ENCODE data around the gene CALHM2. TPM values are rescaled to one million over a fixed set of nuclear protein-coding genes. Genes with fewer than 3 reads are reported as not detected.

The CALHM2 gene
- total RNA-seq, 1 donor: 54.6 TPM

DNA sequence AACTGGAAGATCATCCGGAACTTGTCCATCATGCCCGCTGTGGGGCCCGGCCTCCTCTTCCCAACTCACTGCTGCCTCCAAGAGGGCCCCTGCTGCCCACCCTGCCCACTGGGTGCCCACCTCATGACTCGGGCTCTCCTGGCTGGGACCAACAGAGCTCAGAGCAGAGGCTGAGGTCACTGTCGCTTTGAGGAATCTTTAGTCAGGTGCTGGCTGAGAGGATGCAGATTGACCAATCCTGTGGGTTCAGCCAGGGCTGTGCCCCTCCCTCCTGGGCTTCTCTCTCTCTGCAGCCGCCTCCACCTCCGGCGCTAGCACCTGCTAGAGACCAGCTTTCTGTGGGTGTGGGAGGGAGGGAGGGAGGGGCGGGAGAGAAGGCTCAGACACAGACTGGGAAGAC is 6.5 kb upstream of the CALHM2 start, which contains the start of gene CALHM1:
Gene CALHM1 (minus strand): TSS at position 181 of the 400 bp plus-strand sequence. CDS start 149 bp downstream, at position 32.
- Histone ChIP-seq H3K27me3 (ENCODE audit: insufficient read depth, low read length) (no peaks in the 10 kb centered on the region), H3K4me3 (ENCODE audit: insufficient read depth, low read length) (no peak within 1 kb of the TSS), H3K27ac (ENCODE audit: low read depth, low read length) (no peak within 1 kb of the TSS), H3K4me2 (ENCODE audit: insufficient read depth, low read length) (no peak within 1 kb of the TSS), H3K36me3 (ENCODE audit: insufficient read depth, low read length) (no peaks in the 10 kb centered on the region), H3K9me3 (ENCODE audit: low read depth, low read length) (no peaks in the 10 kb centered on the region), H4K20me1 (ENCODE audit: insufficient read depth, low read length) (no peaks in the 10 kb centered on the region), H2AFZ (ENCODE audit: low read length) (no peak within 1 kb of the TSS), H3K4me1 (ENCODE audit: insufficient read depth, low read length) (no peaks in the 10 kb centered on the region), H3K79me2 (ENCODE audit: insufficient read depth, low read length) (no peaks in the 10 kb centered on the region)
- TF ChIP-seq CTCF (IDR thresholded peaks at IDR 0.05; ENCODE audit: extremely low read depth, low read depth, low read length): no peak
- peak; percentile 83 for DNase-seq (ENCODE audit: insufficient read length, low spot score, missing footprints)

DNA sequence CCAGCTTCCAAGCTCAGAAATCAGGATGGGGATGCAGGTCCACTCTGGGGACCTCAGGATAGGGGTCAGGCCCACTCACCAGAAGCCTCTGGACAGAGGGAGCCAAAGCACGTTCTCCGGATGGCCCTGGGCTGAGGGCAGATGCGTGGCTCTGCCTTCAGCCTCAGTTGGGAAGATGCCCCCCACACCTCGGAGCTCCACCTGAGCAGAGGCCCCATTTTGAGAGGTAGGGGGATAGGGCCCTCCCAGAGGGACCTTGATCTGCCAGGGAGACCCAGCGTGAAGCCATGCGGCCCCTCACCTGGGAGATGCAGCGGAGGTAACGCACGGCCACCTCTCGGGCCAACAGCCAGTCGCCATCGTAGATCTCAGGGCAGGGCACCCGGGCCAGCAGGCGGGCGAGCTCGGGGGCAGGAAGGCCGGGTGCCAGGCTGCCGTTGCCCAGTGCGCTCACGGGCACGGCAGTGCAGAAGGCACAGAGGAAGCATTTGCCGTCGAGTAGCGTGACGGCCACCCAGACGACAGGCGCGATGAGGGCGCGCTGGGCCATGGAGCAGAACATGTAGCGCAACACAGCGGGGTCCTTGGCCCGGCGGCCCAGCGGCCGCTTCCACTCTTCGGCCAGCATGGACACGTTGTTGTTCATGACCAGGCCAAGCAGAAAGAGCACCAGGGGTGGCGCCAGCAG is 5.9 kb upstream of the CALHM2 start:
- Histone ChIP-seq H3K36me3 (ENCODE audit: insufficient read depth, low read length) (no peaks in the 10 kb centered on the region), H3K79me2 (ENCODE audit: insufficient read depth, low read length) (no peaks in the 10 kb centered on the region), H3K27ac (ENCODE audit: low read depth, low read length) (no peak overlapping the region), H3K27me3 (ENCODE audit: insufficient read depth, low read length) (no peaks in the 10 kb centered on the region), H4K20me1 (ENCODE audit: insufficient read depth, low read length) (no peaks in the 10 kb centered on the region), H3K4me1 (ENCODE audit: insufficient read depth, low read length) (no peaks in the 10 kb centered on the region), H3K4me3 (ENCODE audit: insufficient read depth, low read length) (no peak overlapping the region), H3K9me3 (ENCODE audit: low read depth, low read length) (no peaks in the 10 kb centered on the region), H3K4me2 (ENCODE audit: insufficient read depth, low read length) (no peak overlapping the region), H2AFZ (ENCODE audit: low read length) (no peak overlapping the region)
- TF ChIP-seq CTCF (IDR thresholded peaks at IDR 0.05; ENCODE audit: extremely low read depth, low read depth, low read length): no peak
- peak; percentile 76 for DNase-seq (ENCODE audit: insufficient read length, low spot score, missing footprints)

DNA sequence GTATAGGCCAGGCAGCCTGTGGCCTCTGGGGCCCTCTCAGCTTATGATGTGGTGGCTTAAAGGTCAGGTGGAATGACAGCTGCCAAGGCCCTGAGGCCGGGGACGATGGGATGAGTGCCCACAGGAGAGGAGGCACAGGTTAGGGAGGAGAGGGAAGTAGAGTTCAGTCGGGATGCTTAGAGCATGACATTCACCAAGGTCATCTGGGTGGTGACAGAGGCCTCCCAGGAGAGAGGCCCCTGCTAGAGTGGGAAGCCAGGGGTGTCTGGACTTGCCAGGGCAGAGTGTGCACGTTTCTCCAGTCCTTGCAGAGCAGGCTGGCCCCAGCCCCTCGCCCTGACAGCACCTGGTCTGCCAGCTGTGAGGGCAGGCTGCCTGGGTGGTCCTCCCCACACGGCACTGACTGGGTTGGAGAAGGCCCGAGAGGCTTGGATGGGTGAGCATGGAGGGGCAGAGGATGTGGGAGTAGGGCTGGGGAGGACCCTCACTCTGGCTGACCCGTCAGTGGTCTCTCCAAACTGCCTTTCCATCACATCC is 5.1 kb upstream of the CALHM2 start:
- no peaks in the 10 kb centered on the region for H4K20me1 ChIP-seq (ENCODE audit: insufficient read depth, low read length)
- no peaks in the 10 kb centered on the region for H3K36me3 ChIP-seq (ENCODE audit: insufficient read depth, low read length)
- peak; percentile 80 for DNase-seq (ENCODE audit: insufficient read length, low spot score, missing footprints)
- no peak for TF ChIP-seq CTCF (IDR thresholded peaks at IDR 0.05; ENCODE audit: extremely low read depth, low read depth, low read length)
- H3K4me1 ChIP-seq (ENCODE audit: insufficient read depth, low read length): peaks cover 5% of the 10 kb centered on the region
- no peak overlapping the region for H3K27ac ChIP-seq (ENCODE audit: low read depth, low read length)
- H3K4me2 ChIP-seq (ENCODE audit: insufficient read depth, low read length): no peak overlapping the region
- no peaks in the 10 kb centered on the region for H3K27me3 ChIP-seq (ENCODE audit: insufficient read depth, low read length)
- no peaks in the 10 kb centered on the region for H3K79me2 ChIP-seq (ENCODE audit: insufficient read depth, low read length)
- H2AFZ ChIP-seq (ENCODE audit: low read length): no peak overlapping the region
- H3K4me3 ChIP-seq (ENCODE audit: insufficient read depth, low read length): no peak overlapping the region
- H3K9me3 ChIP-seq (ENCODE audit: low read depth, low read length): no peaks in the 10 kb centered on the region

DNA sequence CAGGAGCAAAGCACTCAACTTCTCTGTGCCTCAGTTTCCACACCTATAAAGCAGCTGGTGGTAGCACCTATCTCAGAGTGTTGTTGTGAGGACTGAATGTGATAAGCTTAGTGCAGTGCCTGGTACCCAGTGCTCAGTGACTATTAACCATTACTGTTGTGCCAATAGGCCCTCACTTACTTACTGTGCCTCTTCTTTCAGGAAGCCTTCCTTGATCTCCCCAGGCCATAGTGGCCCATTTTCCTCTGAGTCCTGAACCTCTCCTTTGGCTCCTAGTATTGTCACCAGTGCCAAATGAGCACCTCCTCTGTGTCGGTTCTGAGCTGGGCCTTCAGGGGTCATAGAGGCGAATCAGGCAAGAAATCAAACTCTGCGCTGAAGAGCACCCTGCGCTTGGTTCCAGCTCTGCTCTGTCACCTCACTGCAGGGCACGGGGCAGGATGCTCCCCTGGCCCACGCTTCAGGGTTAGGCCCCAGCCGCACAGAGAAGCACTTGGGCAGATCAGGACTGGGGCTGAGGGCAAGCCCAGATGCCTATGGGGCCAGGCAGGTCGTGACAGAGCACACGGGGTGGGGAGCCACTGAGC is 4.0 kb upstream of the CALHM2 start:
- no peaks in the 10 kb centered on the region for H3K27me3 ChIP-seq (ENCODE audit: insufficient read depth, low read length)
- H3K4me1 ChIP-seq (ENCODE audit: insufficient read depth, low read length): peaks cover 13% of the 10 kb centered on the region
- H4K20me1 ChIP-seq (ENCODE audit: insufficient read depth, low read length): no peaks in the 10 kb centered on the region
- peak; percentile 67 for DNase-seq (ENCODE audit: insufficient read length, low spot score, missing footprints)
- no peak overlapping the region for H3K27ac ChIP-seq (ENCODE audit: low read depth, low read length)
- H3K9me3 ChIP-seq (ENCODE audit: low read depth, low read length): no peaks in the 10 kb centered on the region
- H3K36me3 ChIP-seq (ENCODE audit: insufficient read depth, low read length): no peaks in the 10 kb centered on the region
- H3K4me3 ChIP-seq (ENCODE audit: insufficient read depth, low read length): no peak overlapping the region
- no peak for TF ChIP-seq CTCF (IDR thresholded peaks at IDR 0.05; ENCODE audit: extremely low read depth, low read depth, low read length)
- H3K4me2 ChIP-seq (ENCODE audit: insufficient read depth, low read length): no peak overlapping the region
- H2AFZ ChIP-seq (ENCODE audit: low read length): no peak overlapping the region
- peaks cover 8% of the 10 kb centered on the region for H3K79me2 ChIP-seq (ENCODE audit: insufficient read depth, low read length)

All from osteoblast (primary cell).